Measurements from ENCODE around the gene NEK6.

Gene NEK6

DNA sequence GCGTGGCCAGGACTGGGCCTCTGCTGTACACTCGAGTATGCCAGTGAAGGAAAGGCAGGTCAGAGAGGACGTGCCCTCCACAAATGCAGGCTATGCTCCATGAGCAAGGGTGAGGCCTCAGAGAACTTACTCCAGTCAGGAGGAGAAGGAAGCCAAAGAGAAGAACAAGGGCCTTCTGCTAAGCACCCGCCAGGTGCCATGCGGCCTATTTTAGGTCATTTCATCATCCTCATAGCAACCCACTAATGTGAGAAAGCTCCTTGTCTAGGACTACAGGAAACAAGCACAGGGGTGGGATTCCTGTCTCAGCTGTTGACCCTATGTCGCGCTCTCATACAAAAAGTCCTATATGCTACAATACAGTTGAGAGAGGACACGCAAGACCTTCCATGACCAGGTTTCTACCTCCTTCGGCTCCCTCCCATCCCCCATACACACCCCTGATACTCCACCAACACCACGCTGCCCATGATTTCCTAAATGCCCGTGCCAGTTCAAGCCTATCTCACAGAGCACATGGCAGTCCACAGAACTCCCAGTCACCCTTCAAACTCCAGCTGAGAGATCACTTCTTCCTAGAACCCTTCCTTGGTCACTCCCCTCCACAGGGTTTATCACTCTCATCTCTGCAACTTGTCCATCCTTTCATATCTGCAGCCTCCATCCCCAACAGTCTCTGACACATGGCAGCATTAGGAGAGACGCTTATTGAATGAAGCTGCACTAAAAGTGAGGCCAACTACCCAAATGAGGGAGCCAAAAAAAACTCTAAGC, 130.7 kb downstream of the NEK6 start:
- H3K27ac ChIP-seq: no peak overlapping the region
- no peak for DNase-seq (ENCODE audit: low read depth, low spot score)

DNA sequence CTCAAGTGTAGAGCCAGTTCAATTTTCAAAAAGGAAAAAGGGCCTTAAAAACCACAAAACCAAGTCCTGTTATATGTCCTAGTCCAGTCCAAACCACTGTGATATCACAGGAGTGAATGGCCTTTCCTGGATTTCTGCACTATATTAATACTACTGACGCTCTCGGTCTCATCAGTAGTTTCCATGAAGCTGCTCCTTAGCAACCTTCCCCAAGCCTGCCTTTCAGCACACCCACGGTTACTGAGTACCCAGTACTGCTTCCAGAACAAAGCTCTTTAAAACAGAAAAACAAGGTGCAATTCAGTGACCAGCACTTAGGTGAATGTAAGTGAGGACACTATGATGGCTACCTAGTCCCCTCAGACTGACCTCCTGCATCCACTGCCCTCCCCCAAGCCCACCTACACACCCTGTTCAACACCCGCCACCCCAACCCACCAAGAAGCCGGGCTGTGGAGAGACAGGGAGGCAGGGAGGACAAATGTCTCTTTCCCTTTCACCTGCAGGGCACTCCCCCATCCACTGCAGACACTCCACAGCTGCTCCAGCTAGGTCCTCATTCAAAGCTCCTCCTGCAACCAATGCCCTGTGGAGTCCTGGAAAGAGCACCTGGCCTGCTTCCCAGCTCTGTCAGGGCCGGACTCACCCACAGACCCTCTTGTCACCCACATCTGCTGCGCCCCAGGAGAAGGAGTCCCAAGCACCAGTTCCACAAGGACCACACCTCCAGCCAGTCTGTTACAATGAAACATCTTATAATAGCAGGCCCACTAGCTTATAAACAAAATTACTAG, 131.6 kb downstream of the NEK6 start:
- H3K27ac ChIP-seq: no peak overlapping the region
- no peak for DNase-seq (ENCODE audit: low read depth, low spot score)

GRCh38 chr9:124390794-124391658, 133.3 kb downstream of the NEK6 start:
- H3K27ac ChIP-seq: no peak overlapping the region
- no peak for DNase-seq (ENCODE audit: low read depth, low spot score)

- peak overlapping the region; percentile 49 for H3K27ac ChIP-seq
- no peak for DNase-seq (ENCODE audit: low read depth, low spot score)
Measured at GRCh38 chr9:124392254-124392870, 134.6 kb downstream of the NEK6 start.

DNA sequence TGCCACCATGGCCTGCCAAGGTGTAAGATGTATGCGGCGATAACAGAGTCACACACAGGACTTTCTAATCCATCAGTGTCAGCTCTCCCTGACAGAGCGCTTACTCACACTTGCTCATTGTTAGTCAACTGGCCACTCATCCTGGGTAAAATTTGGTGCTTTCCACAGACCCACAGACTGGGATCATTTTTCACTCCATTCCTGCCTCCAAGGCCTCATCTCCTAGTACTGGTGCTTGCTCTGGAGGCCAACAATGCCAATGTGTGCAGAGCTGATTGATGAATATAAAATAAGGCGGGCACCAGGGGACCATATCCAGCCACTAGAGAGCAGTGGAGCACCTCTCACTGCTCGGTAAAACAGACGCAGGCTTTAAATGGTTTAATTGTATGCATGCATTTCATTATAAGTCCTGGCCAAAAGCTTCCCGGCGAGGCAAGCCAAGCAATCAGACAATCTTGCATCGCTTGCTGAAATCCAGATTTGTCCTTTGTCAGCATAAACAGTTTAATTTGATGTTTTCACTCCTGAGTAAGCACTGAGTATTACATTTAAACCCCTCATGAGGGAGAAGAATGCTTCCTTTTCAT, 135.2 kb downstream of the NEK6 start:
- DNase-seq (ENCODE audit: low read depth, low spot score): peak; percentile 78
- H3K27ac ChIP-seq: peak overlapping the region; percentile 49

- DNase-seq (ENCODE audit: low read depth, low spot score): no peak
- H3K27ac ChIP-seq: peak overlapping the region; percentile 49
Measured at GRCh38 chr9:124394167-124394566, 136.4 kb downstream of the NEK6 start.

- no peak overlapping the region for H3K27ac ChIP-seq
Measured at GRCh38 chr9:124394596-124394995, 136.8 kb downstream of the NEK6 start.

DNA sequence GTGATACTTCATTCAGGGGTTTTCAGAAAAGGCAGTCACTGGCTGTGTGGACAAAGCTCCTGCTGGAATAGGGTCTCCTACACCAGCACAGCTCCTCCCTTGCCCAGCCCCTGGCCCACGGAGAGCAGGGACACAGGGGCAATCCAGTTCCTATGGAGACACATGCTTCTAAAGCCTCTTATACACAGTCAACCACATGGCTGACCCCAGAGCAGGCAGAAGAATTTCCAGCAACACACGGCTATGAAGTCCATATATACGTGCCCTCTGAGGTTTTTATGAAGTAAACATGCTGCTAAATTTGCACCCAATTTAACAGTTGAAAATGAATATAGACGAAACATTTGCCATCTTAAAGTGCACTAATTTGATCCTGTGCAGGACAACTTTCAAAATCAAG, 138.1 kb downstream of the NEK6 start:
- no peak for DNase-seq (ENCODE audit: low read depth, low spot score)
- H3K27ac ChIP-seq: no peak overlapping the region

More at GRCh38 chr9:124394596-124394995, 136.8 kb downstream of the NEK6 start:
- no peak for DNase-seq (ENCODE audit: low read depth, low spot score)

- DNase-seq (ENCODE audit: low read depth, low spot score): no peak
- H3K27ac ChIP-seq: no peak overlapping the region
Measured at GRCh38 chr9:124398191-124398935, 140.6 kb downstream of the NEK6 start.

GRCh38 chr9:124399323-124399967, 141.7 kb downstream of the NEK6 start:
- no peak for DNase-seq (ENCODE audit: low read depth, low spot score)
- peak overlapping the region; percentile 20 for H3K27ac ChIP-seq

DNA sequence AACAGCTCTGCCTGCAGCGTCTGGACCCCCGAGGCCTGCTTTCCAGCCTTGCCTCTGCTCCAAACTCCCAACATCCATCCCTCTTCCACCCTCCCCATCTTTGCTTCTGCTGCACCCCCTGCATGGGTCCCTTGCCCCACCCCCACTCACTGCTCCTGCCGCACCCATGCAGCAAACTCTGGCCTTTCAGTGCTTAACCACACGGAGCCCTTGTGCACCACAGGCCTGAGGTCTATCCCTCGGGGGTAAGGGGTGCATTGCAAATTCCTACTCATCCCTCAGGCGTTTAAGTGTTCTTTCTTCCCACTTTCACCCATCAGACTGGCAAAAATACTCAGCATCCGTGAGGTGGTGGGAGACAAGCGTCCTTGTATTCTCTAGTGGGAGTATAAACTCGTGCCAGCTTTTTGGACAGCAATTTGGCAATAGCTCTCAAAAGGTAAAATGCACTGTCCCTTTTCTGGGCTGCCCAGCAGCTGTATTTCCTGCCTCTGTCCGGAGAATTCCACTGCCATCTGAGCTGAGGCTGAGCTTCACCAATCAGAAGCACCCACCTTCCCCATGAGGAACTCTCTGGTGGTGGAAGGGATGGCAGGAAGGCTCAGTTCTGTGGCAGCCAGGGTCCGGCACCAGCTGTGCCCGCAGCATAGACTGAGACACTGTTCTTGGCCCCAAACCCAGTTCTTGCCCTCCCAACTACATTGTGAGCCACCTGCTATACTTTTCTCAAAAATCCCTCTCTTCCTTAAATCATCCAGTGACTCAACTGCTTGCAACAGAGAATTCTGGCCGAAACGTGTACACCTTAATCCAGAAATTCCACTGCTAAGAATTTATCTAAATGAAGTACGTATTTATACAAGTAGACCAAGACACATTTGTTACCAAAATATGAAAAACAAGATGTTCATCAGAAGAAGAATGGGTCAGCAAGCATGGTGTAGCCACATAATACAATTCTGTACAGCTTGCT, 142.5 kb downstream of the NEK6 start:
- no peak for DNase-seq (ENCODE audit: low read depth, low spot score)
- peak overlapping the region; percentile 20 for H3K27ac ChIP-seq

Measured in epithelial cell of prostate (primary cell).